ENCODE measurements around the gene ATCAY.

The ATCAY gene, protein sequence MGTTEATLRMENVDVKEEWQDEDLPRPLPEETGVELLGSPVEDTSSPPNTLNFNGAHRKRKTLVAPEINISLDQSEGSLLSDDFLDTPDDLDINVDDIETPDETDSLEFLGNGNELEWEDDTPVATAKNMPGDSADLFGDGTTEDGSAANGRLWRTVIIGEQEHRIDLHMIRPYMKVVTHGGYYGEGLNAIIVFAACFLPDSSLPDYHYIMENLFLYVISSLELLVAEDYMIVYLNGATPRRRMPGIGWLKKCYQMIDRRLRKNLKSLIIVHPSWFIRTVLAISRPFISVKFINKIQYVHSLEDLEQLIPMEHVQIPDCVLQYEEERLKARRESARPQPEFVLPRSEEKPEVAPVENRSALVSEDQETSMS

DNA sequence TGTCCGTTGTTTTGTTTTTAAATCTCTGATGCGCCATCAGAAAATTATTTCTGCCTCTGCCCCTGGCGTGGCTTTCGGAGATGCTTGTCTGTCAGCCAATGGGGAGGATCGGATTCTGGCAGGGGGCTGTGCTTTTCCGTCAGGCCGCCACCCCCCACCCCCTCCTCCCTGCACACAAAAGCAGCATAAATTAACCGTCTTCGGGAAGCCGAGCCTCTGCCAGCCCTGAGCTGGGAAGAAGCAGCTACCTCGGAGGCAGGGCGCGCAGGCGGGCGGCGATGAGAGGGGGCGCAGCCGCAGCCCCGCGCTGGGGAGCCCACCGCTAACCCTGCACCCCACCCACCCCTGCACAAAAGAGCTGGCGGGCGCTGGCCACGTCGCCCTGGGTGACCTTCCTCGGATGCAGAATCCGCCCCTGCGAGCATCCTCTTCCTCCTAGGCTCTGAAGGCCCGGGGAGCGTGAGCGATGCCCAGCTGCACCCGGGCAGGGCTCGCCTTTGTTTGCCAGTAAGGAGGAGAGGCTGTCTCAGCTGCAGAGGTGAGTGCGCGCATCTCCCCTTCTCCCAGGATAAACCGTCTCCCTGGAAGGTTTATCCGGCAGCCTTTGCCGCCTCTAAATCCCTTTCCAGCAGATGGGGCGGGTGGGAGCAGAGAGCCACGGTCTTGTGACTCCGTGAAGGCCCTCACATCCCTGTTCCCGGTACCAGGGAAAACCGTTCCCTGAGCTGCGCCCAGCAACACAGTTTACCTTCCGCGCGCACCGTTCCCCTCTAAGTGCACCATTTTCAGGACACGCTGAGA is at the start of gene ATCAY:
ATCAY (plus strand) TSS at position 215 of the 801 bp plus-strand sequence. CDS start 5,083 bp downstream, outside the sequence.
- DNase-seq (ENCODE audit: low spot score) = no peak

- no peak for DNase-seq (ENCODE audit: low spot score)
Observed at GRCh38 chr19:3831601-3832000, 48.9 kb upstream of the ATCAY start.

- DNase-seq (ENCODE audit: low spot score) = no peak
Observed at GRCh38 chr19:3832001-3832400, 48.5 kb upstream of the ATCAY start.

GRCh38 chr19:3833578-3834348 is 46.7 kb upstream of the ATCAY start:
- no peak for DNase-seq (ENCODE audit: low spot score)

GRCh38 chr19:3834349-3835054 is 46.0 kb upstream of the ATCAY start:
- DNase-seq (ENCODE audit: low spot score) = no peak

DNA sequence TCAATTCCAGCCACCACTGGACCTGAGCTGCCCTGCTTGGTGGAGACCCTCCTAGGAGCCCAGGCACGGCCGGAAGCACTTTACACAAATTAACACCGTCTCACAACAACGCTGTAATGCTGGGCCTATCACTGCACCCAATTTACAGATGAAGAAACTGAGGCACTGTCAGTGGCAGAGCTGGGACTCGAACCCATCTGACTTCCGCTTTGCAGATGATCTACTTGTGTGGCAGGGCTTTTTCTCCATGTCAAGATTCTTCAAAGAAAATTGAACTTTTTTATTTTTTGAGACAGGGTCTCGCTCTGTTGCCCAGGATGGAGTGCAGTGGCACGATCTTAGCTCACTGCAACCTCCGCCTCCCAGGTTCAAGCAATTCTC is 45.4 kb upstream of the ATCAY start:
- no peak for DNase-seq (ENCODE audit: low spot score)

GRCh38 chr19:3836887-3837286 is 43.6 kb upstream of the ATCAY start:
- DNase-seq (ENCODE audit: low spot score) = no peak

DNA sequence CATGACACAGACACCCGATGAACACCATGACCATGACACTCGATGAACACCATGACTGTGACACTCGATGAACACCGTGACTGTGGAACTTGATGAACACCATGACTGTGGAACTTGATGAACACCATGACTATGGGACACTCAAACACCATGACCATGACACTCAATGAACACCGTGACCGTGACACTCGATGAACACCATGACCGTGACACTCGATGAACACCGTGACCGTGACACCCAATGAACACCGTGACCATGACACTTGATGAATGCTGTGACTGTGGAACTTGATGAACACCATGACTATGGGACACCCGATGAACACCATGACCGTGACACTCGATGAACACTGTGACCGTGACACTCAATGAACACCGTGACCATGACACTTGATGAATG is 43.2 kb upstream of the ATCAY start:
- no peak for DNase-seq (ENCODE audit: low spot score)

GRCh38 chr19:3837922-3838321 is 42.6 kb upstream of the ATCAY start:
- no peak for DNase-seq (ENCODE audit: low spot score)

- DNase-seq (ENCODE audit: low spot score) = no peak
Observed at GRCh38 chr19:3838661-3839060, 41.8 kb upstream of the ATCAY start.

GRCh38 chr19:3839941-3840340 is 40.5 kb upstream of the ATCAY start:
- DNase-seq (ENCODE audit: low spot score) = no peak

- no peak for DNase-seq (ENCODE audit: low spot score)
Observed at GRCh38 chr19:3840804-3841203, 39.7 kb upstream of the ATCAY start.

GRCh38 chr19:3842948-3843347 is 37.5 kb upstream of the ATCAY start:
- DNase-seq (ENCODE audit: low spot score) = no peak

DNA sequence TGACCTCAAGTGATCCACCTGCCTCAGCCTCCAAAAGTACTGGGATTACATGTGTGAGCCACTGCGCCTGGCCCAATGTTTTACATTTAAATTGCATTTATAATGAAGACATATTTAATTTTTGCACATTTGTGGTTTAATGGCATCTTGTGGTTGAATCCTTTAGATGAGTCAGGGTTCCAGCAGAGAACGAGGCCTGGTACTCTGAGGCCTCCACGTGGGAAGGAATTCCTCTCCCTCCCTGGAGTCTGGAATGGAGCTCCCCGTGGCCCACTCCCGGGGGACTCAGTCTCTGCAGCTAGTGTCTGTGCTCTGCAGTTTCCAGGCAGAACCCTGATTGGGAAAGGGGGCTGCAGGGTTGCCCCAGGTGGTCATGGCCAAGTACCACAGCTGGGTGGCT is 35.9 kb upstream of the ATCAY start:
- no peak for DNase-seq (ENCODE audit: low spot score)

DNA sequence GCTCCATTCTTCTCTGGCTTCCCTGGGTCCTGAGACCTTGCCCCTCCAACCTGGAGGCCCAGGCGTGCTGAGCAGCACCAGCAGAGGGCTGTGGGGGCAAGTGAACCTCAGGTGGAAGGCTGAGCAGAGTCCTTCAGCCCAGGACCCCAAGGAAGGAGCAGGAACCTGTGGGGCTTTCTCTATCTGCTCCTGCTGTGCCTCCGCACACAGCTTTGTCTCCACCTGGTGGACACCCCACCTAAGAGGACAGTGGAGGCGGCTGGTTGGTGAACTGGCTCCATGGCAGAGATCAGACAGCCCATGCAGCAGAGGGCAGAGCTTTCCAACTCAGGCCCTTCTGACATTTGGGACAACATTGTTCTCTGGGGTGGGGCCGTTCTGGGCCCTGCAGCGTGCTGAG is 31.4 kb upstream of the ATCAY start:
- no peak for DNase-seq (ENCODE audit: low spot score)

DNA sequence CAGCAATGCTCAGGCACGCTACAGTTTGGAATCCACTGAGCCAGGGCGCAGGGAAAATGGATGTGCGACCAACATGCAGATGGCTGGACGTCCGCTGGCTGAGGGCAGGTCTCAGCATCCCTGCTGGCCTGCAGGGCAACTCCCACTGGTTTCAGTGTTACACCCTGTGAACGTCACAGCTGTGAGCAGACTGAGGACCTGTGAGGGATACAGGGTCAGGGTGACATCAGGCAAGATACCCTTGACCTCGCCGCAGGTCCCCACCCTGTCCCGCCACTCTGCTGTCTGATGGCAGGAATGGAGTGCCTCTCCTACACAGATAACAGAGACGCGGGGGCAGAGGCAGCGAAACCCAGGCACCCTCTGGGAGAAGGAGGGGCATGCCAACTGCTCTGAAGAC is 30.7 kb upstream of the ATCAY start:
- no peak for DNase-seq (ENCODE audit: low spot score)

GRCh38 chr19:3850320-3850972 is 30.0 kb upstream of the ATCAY start:
- DNase-seq (ENCODE audit: low spot score) = no peak

DNA sequence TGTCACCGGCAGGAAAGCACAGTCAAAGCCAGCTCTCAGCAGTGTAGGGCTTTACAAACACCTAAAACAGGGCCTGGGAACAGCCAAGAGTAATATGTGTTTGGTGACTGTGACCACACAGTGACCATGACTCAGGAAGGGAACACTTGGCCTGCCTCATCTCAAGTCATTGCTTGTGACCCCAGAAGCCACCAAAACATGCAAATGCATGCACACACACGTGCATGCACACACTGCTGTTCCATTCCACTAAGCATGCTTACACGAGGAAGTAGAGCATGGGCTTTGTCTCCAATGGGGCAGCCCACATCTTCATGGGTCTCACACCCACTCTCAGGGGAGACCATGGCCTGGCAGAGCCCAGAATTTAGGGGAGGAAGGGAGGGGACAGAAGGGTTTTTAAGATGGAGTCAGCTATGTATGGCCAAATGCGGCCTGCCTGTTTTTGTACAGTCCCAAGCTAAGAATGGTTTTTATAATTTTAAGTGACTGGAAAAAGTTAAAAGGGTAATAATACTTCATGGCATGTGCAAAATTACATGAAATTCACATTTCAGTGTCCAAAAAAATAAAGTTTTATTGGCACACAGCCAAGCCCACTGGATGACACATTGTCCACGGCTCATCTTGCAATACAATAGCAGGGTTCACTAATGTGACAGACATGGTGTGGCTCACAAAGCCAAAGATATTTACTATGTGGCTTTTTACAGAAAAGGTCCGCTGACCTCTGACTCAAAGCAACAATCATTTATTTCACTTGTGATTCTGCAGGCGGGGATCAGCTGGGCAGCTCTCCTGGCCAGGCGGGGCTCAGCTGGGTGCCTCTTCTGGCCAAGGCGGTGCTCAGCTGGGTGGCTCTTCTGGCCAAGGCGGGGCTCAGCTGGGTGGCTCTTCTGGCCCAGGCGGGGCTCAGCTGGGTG is 29.0 kb upstream of the ATCAY start:
- DNase-seq (ENCODE audit: low spot score) = no peak

DNA sequence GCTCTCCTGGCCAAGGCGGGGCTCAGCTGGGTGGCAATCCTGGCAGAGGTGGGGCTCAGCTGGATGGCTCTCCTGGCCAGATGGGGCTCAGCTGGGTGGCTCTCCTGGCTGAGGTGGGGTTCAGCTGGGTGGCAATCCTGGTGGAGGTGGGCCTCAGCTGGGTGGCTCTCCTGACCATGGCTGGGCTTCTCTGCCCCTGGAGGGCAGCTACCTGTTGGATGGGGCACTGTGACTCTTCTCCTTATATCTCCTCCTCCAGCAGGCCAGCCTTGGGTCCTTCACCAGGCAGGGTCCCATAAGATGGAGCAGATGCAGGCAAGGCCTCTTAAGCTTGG is 28.3 kb upstream of the ATCAY start:
- no peak for DNase-seq (ENCODE audit: low spot score)

GRCh38 chr19:3852614-3853254 is 27.8 kb upstream of the ATCAY start:
- no peak for DNase-seq (ENCODE audit: low spot score)

All from pons (tissue), 1 donor.